HG02763 (cell line): ENCODE results near the gene CCDC33.
"Not testable (repeated sequence)": the region's sequence is repeated elsewhere in the genome, so short reads cannot be mapped to it uniquely, and the experiment has no call there.

Source experiments
- ATAC-seq: cut with Tn5 transposase; IDR thresholded peaks from one replicate; pipeline ENCODE4 v1.9.1; 2021; ENCODE audit warnings: mild to moderate bottlenecking, moderate library complexity; ENCODE audit not compliant: unreplicated experiment

Gene CCDC33

GRCh38 chr15:74333093-74333492 is 97.0 kb downstream of the CCDC33 start:
- ATAC-seq: no peak

GRCh38 chr15:74333662-74334061 is 97.5 kb downstream of the CCDC33 start:
- ATAC-seq: no peak

GRCh38 chr15:74334127-74334526 is 98.0 kb downstream of the CCDC33 start:
- ATAC-seq: no peak

- no peak for ATAC-seq
These were observed 99.3 kb downstream of the CCDC33 start for GRCh38 chr15:74335396-74335795.

- no peak for ATAC-seq
These were observed 100.2 kb downstream of the CCDC33 start for GRCh38 chr15:74336061-74337005.

GRCh38 chr15:74337146-74337545 is 101.0 kb downstream of the CCDC33 start:
- no peak for ATAC-seq

- no peak for ATAC-seq
These were observed 101.6 kb downstream of the CCDC33 start for GRCh38 chr15:74337607-74338211.

GRCh38 chr15:74338676-74339075 is 102.5 kb downstream of the CCDC33 start:
- ATAC-seq: no peak

GRCh38 chr15:74339371-74339770 is 103.2 kb downstream of the CCDC33 start:
- no peak for ATAC-seq

GRCh38 chr15:74340150-74340549 is 104.0 kb downstream of the CCDC33 start:
- no peak for ATAC-seq

- ATAC-seq: no peak
These were observed 107.1 kb downstream of the CCDC33 start for GRCh38 chr15:74343127-74343796.

GRCh38 chr15:74343797-74344127 is 107.6 kb downstream of the CCDC33 start:
- ATAC-seq: no peak

GRCh38 chr15:74345051-74345450 is 108.9 kb downstream of the CCDC33 start:
- no peak for ATAC-seq

GRCh38 chr15:74347757-74348250 is 111.7 kb downstream of the CCDC33 start:
- no peak for ATAC-seq

GRCh38 chr15:74349241-74349778 is 113.2 kb downstream of the CCDC33 start:
- ATAC-seq: no peak

GRCh38 chr15:74350295-74351275 is 114.5 kb downstream of the CCDC33 start:
- no peak for ATAC-seq

GRCh38 chr15:74351670-74352069 is 115.5 kb downstream of the CCDC33 start:
- ATAC-seq: no peak

GRCh38 chr15:74352393-74352910 is 116.3 kb downstream of the CCDC33 start:
- no peak for ATAC-seq

GRCh38 chr15:74353992-74354391 is 117.9 kb downstream of the CCDC33 start:
- not testable (repeated sequence) for ATAC-seq

- ATAC-seq: not testable (repeated sequence)
These were observed 119.9 kb downstream of the CCDC33 start for GRCh38 chr15:74356050-74356449.
